ENCODE data around the gene ERAL1. TPM values are rescaled to one million over a fixed set of nuclear protein-coding genes. Genes with fewer than 3 reads are reported as not detected.
"Not testable (repeated sequence)": the region's sequence is repeated elsewhere in the genome, so short reads cannot be mapped to it uniquely, and the experiment has no call there.

Gene ERAL1
- total RNA-seq, 2 experiments from 2014 or later = 72.3 to 76.4 TPM

- POLR2A ChIA-PET = not testable (repeated sequence)
- CTCF ChIA-PET = interaction anchor here (0.7 to 2.9 kb wide), 9 partner anchors 9 to 177 kb away, joined by 3 to 18 read pairs (median 4); no protein-coding TSS in a partner anchor
Measured at GRCh38 chr17:28903546-28903841, 48.7 kb downstream of the ERAL1 start.

GRCh38 chr17:28904800-28905199, 50.0 kb downstream of the ERAL1 start:
- POLR2A ChIA-PET = no interaction called here
- CTCF ChIA-PET = interaction anchor here (1.1 to 2.1 kb wide), 4 partner anchors 8 to 178 kb away, joined by 3 to 8 read pairs (median 4); no protein-coding TSS in a partner anchor

- ChIA-PET CTCF (interaction anchor here (1.6 kb wide), 1 partner anchor 11 kb away, joined by 5 read pairs; no protein-coding TSS in a partner anchor), POLR2A (no interaction called here)
Measured at GRCh38 chr17:28906276-28906675, 51.5 kb downstream of the ERAL1 start.

GRCh38 chr17:28906706-28907438, 52.1 kb downstream of the ERAL1 start:
- ChIA-PET CTCF (interaction anchor here (1.1 to 1.6 kb wide), 2 partner anchors 11 to 154 kb away, joined by 3 to 5 read pairs; no protein-coding TSS in a partner anchor), POLR2A (no interaction called here)

GRCh38 chr17:28907709-28908475, 53.1 kb downstream of the ERAL1 start:
- CTCF ChIA-PET = interaction anchor here (1.1 to 2.6 kb wide), 4 partner anchors 18 to 181 kb away, joined by 3 to 9 read pairs (median 7); partner anchors contain the start of gene TLCD1
- POLR2A ChIA-PET = no interaction called here

GRCh38 chr17:28908640-28909167, 53.9 kb downstream of the ERAL1 start:
- POLR2A ChIA-PET = no interaction called here
- CTCF ChIA-PET = interaction anchor here (1.6 to 2.6 kb wide), 3 partner anchors 17 to 182 kb away, joined by 5 to 9 read pairs (median 9); partner anchors contain the start of gene TLCD1

GRCh38 chr17:28910534-28910933, 55.7 kb downstream of the ERAL1 start:
- CTCF ChIA-PET = interaction anchor here (0.6 to 2.6 kb wide), 5 partner anchors 47 to 183 kb away, joined by 3 to 9 read pairs (median 3); partner anchors contain the start of gene TLCD1
- POLR2A ChIA-PET = no interaction called here

Other genes with a start within 250 kb of the ERAL1 start
- 10 to 100 TPM; 20.7 to 23.1 TPM for gene RSKR, start 240.8 kb upstream of the ERAL1 start, total RNA-seq
- 100 to 1,000 TPM; 202 to 216 TPM for gene BLTP2, start 209.9 kb upstream of the ERAL1 start, total RNA-seq
- 10 to 100 TPM; 44.7 to 47.1 TPM for gene SDF2, start 193.1 kb upstream of the ERAL1 start, total RNA-seq
- gene SUPT6H, start 192.8 kb upstream of the ERAL1 start, total RNA-seq = 10 to 100 TPM; 81.7 to 82.6 TPM
- gene PROCA1, start 143.1 kb upstream of the ERAL1 start, total RNA-seq = 1 to 10 TPM; 3.9 to 4.8 TPM
- gene RAB34, start 137.1 kb upstream of the ERAL1 start, total RNA-seq = 10 to 100 TPM in 1 of 2 experiments, 1 to 10 TPM in 1; 8.5 to 11.7 TPM
- 1,000 to 10,000 TPM; 2,504 to 2,566 TPM for gene RPL23A, start 135.0 kb upstream of the ERAL1 start, total RNA-seq
- gene TLCD1, start 128.8 kb upstream of the ERAL1 start, total RNA-seq = 10 to 100 TPM; 20.1 to 22.0 TPM
- gene NEK8, start 126.2 kb upstream of the ERAL1 start, total RNA-seq = 1 to 10 TPM; 6.0 to 6.8 TPM
- 100 to 1,000 TPM; 158 to 159 TPM for gene TRAF4, start 111.0 kb upstream of the ERAL1 start, total RNA-seq
- gene FAM222B, start 12.2 kb upstream of the ERAL1 start, total RNA-seq = 10 to 100 TPM; 20.1 to 20.3 TPM
- 10 to 100 TPM; 89.8 to 96.5 TPM for gene FLOT2, start 42.7 kb downstream of the ERAL1 start, total RNA-seq
- gene DHRS13, start 48.1 kb downstream of the ERAL1 start, total RNA-seq = 10 to 100 TPM; 33.6 to 34.3 TPM
- gene PHF12, start 96.5 kb downstream of the ERAL1 start, total RNA-seq = 10 to 100 TPM; 47.4 to 48.5 TPM
- not detected for gene SEZ6, start 151.0 kb downstream of the ERAL1 start, total RNA-seq
- 1 to 10 TPM; 1.6 to 1.8 TPM for gene PIPOX, start 188.1 kb downstream of the ERAL1 start, total RNA-seq

All from activated CD8-positive, alpha-beta memory T cell treated with anti-CD3 and anti-CD28 coated beads for 36 hours (primary cell).